Measurements from ENCODE around the gene GPR146.
"Not testable (repeated sequence)": the region's sequence is repeated elsewhere in the genome, so short reads cannot be mapped to it uniquely, and the experiment has no call there.

GPR146 gene, protein sequence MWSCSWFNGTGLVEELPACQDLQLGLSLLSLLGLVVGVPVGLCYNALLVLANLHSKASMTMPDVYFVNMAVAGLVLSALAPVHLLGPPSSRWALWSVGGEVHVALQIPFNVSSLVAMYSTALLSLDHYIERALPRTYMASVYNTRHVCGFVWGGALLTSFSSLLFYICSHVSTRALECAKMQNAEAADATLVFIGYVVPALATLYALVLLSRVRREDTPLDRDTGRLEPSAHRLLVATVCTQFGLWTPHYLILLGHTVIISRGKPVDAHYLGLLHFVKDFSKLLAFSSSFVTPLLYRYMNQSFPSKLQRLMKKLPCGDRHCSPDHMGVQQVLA

DNA sequence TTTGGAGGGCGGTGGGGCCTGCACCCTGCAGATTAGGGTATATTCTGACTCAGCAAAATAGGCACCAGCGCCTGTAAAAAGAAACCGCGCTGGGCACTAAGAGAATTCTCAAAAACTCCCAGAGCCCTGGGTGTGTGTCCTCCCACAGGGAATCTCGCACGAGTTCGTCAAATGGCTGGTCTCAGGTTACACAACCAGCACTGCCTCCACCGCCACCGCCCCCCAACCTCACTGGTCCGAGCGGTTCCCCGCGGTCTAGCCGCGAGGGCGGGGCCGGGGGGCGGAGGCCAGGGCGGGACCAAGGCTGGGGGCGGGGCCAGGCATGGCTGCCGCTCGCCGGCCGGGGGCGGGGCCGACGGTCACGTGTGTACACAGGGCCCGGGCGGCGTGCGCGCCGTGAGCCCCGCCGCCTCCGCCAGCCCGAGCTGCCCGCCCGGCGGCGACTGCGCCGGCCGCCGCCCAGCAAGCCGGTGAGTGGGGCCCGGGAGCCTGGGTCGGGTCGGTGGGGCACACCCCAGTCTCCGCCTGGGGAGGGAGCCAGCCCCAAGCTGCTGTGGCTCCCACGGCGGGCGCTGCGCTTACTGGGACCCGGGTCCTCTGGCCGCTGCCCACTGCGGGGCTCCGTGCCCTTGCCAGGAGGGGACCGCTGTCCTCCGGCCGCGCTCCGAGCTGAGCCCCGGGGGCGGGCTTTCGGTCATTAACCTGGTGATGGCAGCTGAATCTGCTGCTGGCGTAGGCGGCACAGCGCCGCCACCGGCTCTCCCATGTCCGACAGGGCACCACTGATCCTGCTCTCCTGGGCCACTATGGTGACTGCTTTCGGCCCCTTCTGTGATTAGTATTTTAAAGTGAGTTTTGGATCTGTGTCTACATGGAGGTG lies at the start of gene GPR146:
TSS of gene GPR146 (plus strand) at position 358 of the 880 bp plus-strand sequence. CDS start 12,970 bp downstream, outside the sequence.
- peak; percentile 95 for DNase-seq (ENCODE audit: low read depth)

DNA sequence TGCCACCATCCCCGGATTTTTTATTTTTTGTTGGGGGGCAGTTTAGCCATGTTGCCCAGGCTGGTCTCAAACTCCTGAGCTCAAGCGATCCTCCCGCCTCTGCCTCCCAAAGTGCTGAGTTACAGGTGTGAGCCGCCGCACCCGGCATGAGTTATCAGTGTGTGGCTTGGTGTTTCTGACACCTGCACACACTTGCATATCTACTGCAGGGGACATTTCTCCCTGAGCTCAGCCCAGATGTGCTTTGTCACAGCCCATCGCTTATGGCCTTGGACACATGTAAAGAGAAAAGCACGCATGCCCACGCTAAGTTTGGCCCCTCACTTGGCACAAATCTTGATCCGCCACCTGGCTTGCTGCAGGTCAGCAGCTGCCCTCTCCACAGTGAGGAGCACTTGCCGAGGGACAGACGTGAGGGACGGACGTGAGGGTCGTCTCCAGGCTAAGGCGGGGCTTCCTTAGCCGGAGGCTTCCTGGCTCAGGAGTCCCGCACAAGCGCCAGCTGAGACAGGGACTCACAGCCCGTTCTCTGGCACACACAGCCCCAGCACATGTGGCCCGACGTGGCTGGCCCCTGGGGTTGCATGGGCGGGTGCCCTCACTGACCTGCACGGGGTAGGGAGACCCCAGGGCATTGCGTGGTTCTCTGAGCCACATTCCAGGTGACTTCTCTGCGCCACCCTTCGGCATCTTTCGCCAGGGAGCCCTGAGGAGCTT lies 49.6 kb upstream of the GPR146 start:
- DNase-seq (ENCODE audit: low read depth) = no peak

DNA sequence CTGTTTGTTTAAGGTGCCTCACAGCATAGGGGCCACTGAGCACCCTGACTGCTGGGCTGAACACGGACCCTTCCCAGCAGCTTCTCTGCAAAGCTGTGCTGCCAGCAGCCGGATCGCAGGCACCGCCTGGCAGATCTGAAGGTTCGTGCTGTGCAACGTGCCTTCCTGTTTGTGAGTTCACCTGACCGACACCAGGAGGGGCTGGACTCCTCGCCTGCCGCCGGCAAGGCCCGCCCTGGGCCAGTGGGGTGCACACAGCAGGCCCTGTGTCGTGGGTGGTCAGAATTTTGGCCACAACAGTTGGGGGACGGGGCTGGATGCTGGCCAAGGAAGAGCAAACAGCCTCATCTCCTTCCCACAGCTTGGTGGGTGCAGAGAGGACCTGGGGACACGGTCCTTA lies 48.8 kb upstream of the GPR146 start:
- DNase-seq (ENCODE audit: low read depth) = no peak

DNA sequence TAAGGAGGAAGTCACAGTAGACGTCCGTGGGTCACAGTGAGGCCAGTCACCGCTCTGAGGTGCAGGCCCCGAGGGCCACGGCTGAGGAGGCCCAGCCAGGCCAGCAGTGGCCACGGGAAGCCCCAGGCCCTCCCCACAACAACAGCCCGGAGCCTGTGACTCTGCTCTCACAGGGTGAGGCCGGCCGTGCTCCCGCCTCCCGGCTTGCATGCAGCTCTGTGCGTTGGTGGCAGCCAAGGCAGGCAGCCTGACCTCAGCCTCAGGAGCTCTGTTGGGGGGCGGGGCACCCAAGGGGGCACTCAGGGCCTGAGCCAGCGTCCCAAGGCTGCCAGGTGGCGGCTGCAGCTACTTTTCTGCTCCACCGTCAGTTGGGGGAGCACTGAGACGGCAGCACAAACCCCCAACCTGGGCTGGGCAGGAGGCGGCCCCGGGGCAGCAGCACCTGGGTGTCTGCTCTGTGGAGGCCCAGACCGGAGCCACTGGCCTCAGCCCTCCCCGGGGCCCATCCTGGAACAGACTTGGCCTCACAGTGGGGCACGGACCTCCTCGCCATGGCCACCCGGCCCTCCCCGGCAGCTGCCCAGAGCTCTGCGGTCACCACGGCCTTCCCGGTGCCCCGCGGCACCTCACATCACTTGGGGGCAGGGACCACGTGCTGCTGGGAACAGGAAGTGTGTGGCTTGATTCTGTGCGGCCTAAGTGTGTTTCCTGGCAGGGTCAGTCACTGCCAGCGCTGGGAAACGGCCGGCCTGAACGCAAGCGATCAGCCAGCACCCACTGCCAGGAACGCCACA lies 48.1 kb upstream of the GPR146 start:
- no peak for DNase-seq (ENCODE audit: low read depth)

DNA sequence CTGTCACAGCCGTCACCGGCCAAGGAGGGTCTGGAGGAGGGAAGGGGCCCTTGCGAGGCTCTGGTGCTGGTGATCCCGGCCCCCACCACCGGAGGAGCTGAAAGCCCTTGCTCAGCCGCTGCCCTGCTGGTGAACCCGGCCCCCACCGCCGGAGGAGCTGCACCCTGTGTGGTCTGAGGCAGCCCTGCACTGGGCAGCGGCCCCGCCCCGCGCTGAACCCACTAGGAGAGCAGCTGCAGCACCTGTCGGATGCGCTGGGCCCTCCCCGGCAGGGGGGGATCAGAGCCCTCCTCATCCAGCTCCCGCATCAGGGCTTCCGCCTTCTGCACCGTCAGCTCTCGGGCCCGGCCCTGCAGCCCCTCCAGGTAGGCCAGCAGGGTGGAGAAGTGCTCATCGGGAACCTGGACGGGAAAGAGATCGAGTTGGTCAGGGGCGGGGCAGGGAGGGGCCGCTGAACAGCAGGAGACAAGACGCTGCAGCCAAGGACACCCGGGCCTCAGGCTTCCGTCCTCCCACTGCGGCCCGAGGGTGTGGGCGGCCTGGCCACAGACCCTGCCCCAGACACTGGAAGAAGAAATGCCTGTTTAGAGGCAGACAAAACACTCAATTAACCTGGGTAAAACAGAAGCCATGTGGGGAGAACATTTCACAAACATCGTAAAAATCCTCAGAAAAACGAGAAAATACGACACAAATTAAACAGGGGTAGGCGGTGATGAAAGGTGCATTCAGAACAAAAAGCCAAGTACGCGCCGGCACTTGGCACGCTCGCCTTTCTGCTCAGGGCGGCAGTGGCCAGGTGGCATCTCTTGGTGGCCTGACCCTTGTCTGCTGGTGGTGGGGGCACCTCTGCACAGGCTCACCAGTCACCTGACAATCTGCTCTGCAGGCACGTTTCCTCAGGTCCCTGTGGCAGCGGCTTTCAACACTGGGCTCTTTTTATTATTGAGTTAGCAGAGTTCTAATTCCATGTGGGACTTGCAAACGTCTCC lies 46.6 kb upstream of the GPR146 start:
- no peak for DNase-seq (ENCODE audit: low read depth)

DNA sequence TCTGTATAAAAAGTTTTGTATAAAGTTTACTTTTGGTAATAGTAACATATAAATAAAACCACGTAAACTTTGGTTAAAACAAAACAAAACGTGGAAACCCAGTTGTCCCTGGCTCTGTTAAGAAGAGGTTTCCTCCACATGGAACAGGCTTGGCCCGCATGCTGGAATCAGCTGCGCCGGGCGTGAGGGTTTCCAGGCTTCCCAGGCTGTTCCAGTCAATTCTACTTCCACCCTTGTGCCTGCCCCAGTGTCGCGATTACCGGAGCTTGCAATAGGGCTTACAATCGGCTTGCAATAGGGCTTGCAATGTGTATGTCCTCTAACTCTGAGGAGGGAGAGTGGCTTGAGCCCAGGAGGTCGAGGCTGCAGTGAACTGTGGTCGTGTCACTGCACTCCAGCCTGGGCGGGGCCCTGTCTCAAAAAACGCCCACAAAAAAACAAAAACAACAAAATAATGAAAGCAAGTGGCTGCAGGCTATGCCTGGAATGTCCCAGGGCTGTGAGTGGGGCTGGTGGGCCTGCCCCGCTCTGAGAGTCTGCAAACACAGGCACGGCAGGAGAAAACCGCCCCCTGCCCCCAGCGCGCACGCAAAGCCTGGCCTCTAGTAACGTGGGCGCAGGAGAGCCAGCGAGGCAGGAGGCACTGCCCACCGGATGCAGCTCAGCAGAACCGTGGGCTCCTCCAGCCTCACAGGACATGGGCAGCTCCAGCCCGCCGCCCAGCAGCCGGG lies 45.0 kb upstream of the GPR146 start:
- DNase-seq (ENCODE audit: low read depth) = no peak

DNA sequence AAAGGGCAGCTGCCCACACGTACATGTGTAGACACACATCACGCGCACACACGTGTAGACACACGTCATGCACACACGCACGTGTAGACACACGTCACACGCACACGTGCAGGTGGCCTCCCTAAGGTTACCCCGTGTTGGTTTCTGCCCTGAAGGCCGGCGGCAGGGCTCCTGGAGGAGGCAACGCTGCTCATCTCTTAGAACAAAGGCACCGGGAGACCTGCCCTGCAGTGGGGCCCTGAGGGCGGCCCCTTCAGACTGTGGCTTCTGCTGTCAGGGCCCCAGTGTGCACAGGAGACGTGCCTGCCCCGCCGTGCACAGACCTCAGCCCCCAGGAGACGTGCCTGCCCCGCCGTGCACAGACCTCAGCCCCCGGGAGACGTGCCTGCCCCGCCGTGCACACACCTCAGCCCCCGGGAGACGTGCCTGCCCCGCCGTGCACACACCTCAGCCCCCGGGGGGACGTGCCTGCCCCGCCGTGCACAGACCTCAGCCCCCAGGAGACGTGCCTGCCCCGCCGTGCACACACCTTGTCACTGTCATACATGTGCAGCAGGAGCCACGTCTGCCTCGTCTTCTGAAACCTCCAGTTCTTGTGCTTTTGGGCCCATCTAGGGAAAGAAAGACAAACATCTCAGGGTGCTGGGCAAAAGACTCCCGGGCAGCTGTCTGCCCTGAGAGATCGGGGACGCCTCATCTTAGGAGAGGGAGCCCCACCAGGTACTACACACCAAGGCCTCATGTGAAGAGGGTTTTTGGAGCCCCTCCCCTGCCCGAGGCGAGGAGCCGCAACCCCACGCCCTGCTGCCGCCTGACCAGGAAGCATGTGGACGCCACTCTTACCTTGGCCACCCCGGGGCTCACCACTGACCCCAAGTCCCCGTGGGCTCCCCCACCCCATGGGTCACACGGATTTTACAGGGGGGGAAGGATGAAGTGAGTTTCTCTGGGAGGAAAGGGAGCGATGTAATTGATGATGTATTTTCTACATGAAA lies 44.1 kb upstream of the GPR146 start:
- DNase-seq (ENCODE audit: low read depth) = no peak

DNA sequence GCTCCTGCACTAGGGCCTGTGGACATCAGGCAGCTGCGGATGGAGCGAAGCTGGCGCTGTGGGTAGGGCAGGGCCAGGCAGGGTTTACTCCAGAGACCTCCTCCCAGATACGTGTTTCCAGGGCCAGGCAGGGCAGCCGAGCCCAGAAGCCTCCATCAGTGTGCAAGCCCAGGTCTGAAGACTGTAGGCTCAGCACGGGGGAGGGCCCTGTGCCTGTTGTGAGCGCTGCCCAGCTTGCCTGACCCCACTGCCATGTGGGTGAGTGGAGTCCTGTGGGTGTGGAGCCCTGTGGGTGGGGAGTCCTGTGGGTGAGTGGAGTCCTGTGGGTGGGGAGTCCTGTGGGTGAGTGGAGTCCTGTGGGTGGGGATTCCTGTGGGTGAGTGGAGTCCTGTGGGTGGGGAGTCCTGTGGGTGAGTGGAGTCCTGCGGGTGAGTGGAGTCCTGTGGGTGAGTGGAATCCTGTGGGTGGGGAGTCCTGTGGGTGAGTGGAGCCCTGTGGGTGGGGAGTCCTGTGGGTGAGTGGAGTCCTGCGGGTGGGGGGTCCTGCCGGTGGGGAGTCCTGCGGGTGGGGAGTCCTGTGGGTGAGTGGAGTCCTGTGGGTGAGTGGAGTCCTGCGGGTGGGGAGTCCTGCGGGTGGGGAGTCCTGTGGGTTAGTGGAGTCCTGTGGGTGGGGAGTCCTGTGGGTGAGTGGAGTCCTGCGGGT lies 43.1 kb upstream of the GPR146 start:
- not testable (repeated sequence) for DNase-seq (ENCODE audit: low read depth)

DNA sequence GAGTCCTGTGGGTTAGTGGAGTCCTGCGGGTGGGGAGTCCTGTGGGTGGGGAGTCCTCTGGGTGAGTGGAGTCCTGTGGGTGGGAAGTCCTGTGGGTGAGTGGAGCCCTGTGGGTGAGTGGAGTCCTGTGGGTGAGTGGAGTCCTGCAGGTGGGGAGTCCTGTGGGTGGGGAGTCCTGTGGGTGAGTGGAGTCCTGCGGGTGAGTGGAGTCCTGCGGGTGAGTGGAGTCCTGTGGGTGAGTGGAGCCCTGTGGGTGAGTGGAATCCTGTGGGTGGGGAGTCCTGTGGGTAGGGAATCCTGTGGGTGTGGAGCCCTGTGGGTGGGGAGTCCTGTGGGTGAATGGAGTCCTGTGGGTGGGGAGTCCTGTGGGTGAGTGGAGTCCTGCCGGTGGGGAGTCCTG lies 42.3 kb upstream of the GPR146 start:
- not testable (repeated sequence) for DNase-seq (ENCODE audit: low read depth)

DNA sequence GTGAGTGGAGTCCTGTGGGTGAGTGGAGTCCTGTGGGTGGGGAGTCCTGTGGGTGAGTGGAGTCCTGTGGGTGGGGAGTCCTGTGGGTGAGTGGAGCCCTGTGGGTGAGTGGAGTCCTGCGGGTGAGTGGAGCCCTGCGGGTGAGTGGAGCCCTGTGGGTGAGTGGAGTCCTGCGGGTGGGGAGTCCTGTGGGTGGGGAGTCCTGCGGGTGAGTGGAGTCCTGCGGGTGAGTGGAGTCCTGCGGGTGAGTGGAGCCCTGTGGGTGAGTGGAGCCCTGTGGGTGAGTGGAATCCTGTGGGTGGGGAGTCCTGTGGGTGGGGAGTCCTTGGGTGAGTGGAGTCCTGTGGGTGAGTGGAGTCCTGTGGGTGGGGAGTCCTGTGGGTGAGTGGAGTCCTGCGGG lies 41.9 kb upstream of the GPR146 start:
- not testable (repeated sequence) for DNase-seq (ENCODE audit: low read depth)

DNA sequence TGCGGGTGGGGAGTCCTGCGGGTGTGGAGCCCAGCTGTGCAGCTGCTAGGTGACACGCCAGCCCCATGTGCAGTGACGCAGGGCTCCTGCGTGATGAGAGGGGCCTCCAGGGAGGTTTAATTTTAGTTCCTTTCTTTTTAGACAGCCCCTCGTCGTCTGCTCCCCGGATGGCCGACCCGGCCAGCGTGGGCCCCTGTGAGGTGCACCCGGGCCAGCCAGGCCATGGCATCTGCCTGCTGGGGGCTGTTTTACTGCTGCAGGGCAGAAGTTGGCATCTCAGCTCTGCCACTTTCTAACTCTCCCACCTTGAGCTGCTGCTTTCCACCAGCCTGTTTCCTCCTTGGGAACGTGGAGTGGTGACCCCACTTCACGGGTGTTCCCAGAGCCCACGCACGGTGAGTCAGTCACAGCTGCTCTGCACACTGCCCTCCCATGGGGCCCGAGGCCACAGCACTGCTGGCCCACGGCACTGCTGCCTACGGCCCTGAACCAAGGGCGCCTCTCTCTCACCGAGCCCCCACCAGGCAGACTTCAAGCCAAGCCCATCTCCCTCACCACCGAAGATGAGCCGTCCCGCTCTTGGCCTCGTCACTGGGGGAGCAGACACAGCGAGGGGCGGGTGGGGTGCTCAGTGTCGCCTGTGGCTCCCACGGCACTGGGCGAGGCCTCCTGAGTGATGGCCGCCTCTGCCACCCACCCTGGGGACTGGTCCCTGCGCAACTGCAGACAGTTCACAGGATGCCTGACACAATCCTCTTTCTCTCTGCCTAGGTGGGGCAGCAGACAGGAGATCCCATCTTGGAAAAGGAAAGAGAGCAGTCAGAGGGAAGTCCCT lies 40.1 kb upstream of the GPR146 start:
- DNase-seq (ENCODE audit: low read depth) = no peak

DNA sequence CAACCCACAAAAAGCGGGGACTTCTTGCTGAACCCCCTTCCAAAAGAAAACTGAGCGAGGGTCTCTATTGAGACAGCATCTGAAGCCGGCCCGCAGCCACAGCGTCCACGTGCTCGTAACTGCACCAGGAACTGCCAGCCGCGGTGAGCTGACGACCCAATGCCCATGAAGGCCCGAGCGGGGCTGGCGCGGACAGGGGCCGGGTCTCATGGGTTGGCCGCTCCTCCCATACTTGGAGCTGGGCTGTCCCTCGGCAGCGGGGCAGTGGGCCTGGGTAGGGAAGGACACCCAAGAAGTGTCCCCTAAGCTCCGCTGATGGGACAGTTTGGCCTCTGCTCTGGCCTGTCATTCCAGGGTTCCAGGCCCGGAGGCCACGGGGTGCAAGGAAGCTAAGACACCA lies 39.0 kb upstream of the GPR146 start:
- no peak for DNase-seq (ENCODE audit: low read depth)

DNA sequence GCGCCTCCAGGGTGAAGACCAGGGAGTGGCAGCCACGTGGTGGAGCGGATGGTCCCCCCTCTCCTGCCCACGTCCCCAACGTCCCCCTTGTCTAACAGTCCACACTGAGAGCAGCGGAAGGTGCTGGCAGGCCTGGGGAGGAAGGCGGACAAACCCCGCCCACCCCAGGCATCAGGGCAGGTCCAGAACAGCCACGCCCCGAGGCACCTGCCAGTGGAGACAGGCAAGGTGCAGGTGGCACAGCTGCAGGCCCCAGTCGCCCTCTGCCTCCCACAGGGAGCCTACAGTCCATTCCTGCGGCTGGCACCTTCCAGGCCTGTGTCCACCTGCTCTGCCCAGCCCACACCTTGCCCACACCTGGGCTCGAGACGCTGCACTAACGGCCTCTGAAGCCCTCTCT lies 36.4 kb upstream of the GPR146 start:
- no peak for DNase-seq (ENCODE audit: low read depth)

DNA sequence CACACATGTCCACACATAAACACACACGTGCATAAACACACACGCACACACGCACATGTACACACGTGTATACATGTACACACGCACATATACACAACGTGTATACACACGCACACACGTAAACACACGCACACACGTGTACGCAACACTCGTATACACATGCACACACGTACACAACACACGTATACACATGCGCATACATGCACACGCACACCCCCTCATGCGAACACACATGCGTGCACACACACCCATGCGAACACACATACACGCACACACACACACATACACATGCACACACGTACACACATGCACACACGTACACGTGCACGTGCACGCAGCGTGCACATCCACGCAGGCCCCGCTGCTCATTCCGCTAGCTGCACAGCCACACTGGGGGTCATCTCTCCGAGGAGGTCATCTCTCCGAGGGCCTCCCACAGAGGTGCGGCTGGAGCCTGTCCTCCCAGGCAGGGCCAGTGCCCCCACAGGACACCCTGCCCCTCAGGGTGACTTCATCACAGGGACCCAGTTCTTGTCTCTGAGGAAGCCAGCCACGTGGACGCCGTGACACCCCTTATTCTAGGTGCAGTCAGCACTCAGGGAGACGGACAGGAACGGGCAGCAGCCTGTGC lies 35.5 kb upstream of the GPR146 start:
- no peak for DNase-seq (ENCODE audit: low read depth)

DNA sequence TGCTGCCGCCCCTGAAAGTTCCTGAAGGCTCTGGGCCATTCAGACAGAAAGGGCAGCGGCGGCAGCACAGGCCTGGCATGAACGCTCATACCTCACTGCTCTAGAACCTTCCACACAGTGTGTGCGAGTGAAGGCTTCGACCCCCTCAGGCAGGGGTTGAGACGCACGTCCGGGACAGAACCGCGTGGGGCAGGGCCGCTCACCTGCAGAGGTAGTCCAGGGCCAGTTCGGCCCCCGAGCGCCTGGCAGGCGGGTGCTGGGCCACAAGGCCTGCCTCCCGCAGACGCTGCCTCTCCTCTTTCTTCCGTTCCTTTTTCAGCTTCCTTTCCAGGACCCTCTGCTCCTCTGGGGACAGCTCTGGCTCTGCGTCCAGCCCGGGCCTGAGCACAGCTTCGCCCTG lies 34.6 kb upstream of the GPR146 start:
- DNase-seq (ENCODE audit: low read depth) = no peak

DNA sequence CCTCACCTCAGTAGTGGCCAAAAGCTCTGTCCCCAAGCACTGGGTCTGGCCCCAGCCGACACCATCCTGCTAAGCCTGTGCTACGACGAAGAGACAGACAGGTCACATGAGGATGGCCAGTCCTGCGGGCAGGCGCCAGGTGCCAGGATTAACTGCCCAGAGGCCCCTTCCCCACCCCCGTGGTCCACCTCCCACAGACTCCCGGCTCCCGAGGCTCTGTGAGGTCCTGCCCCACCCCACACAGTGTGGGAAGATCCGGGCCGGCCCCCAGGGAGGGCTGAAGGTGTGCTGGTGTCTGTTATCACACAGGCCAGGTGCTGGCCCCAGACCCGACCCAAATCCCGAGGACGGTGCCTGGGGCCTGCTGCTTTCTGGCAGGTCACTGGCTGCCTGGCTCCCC lies 34.1 kb upstream of the GPR146 start:
- no peak for DNase-seq (ENCODE audit: low read depth)

All from activated T-cell treated with anti-CD3 and anti-CD28 coated beads for 48 hours (primary cell).